HG02763 (cell line): ENCODE data around the gene BRD3OS.

Experiments used
- ATAC-seq: cut with Tn5 transposase; IDR thresholded peaks from one replicate; pipeline ENCODE4 v1.9.1; 2021; ENCODE audit warnings: mild to moderate bottlenecking, moderate library complexity; ENCODE audit not compliant: unreplicated experiment

Gene BRD3OS, protein sequence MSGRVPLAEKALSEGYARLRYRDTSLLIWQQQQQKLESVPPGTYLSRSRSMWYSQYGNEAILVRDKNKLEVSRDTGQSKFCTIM

DNA sequence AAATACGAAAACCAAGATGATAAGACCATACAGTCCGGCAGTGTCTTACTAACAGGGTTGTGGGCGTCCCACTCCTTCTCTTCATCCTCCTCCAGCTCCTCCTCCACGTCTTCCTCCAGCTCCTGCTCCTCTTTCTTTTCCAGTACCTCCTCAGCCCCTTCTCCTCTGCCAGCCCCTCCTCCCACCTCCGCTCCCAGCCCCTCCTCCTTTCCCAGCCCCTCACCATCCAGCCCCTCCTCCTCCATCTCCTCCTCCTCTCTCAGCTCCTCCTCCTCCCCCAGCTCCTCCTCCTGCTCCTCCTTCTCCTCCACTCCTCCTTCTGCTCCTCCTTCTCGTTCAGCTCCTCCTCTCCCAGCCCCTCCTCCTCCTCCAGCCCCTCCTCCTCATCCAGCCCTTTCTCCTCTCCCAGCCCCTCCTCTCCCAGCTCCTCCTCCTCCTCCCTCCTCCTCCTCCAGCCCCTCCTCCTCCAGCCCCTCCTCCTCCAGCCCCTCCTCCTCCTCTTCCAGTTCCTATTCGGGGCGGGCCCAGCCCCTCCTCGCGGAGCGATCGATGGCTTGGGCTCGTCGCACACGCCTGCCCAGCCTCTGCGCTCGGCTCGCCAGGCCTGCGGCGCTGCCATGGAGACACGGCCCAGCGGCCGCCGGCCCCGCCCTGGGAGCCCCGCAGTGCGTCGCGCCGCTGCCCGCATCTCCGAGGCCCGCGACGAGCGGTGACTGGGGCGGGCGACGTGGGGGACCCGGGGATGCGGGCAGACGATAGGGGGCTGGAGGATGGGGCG, at the start of gene BRD3OS:
Gene BRD3OS, plus strand, starts transcription at position 654 of the 778 bp plus-strand sequence. CDS start 1,267 bp downstream, outside the sequence.
- peak; percentile 83 for ATAC-seq

DNA sequence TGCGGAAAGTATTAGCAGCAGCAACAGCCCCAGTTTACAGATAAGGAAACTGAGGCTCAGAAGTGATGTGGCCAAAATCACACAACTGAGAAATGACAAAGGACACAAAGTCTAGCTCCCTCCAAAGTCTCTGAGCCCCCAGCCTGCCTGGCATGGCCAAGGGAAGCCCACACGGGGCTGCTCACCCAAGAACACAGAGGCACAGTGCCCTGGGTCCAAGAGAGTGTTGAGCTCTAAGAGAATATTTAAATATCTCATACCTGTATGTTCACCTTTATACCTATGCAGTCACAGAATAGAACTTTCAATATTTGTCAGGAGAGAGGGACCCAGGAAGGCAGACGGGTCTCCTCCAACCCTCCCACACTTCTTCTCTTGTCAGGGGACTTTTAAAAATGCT, 49.8 kb upstream of the BRD3OS start:
- ATAC-seq: no peak

DNA sequence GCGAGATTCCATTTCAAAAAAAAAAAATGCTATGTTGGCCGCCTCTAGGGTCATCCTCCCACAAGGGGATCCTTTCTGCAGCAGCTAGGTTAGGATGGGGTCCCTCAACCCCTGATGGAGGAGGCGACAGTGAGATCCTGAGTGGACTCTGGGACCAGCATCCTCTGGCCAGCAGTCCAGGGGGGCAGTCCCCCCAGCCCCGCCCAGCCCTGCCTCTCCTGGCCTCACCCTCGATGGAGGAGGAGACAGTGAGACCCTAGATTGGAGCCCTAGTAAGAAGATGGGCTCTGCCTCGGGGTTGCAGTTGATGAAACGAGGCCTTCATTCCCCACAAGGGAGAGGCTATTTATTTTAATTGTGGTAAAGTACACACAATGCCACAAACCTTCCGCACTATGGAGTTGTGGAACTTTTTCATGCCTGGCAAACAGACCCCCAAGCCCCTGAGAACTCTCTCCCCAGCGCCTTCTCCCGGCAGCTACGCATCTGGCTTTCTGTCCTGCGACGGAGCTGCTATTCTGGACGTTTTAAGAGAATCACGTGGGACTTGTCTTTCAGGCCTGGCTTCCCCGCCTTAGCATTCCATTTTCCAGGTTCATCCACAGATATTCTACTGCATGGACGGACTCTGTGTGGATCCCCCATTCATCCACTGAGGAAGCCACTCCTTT, 49.0 kb upstream of the BRD3OS start:
- ATAC-seq: no peak

- no peak for ATAC-seq
Observed at GRCh38 chr9:133976887-133977286, 48.4 kb upstream of the BRD3OS start.

DNA sequence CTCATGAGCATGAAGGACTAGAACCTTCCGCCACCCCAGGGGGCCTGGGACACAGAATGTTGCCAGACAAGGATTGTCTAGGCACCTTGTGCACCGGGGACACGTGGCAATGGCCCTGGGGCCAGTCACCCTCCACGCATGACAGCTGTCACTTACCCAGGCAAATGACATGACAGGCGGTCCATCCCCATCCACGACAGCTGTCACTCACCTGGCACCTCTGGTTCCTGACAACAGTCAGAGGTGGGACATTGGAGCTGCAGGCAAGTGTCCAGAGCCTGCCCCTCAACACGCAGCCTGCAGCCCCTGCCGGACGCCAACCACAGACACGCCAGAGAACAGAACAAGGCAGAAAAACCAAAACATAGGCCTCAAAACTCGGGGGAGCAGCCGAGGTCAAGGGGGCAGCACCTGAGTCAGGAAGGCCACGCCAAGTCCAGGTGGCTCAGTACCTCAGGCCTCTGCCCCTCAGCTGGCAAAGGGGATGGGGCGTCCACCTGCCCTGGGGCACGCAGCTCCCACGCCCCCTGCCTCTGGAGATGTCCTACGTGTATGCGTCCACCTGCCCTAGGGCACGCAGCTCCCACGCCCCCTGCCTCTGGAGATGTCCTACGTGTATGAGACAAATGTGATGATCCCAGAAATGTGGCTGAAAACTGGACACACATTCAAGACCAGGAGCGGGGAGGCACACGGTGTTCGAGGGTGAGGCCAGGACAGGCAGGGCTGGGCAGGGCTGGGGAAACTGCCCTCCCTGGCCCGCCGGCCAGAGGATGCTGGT, 47.7 kb upstream of the BRD3OS start:
- ATAC-seq: no peak

- ATAC-seq: no peak
Observed at GRCh38 chr9:133978226-133978898, 46.9 kb upstream of the BRD3OS start.

DNA sequence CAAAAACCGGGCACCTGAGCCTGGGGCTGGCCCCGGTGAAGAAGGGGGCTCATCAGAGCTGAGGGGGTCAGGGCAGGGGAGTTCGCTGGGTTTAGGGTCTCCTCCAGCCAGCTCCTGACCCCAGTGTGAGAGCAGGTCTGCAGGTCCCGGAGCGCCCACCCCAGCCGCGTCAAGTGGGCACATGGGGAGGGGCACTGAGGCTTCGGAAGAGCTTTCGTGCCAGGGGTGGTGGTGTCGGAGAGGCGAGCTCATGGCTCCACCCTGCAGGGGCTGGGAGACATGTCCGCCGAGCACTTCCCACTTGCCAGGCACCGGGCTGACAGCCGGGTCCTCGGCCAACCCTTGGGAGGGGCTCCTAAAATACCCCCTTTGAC, 46.4 kb upstream of the BRD3OS start:
- ATAC-seq: no peak

DNA sequence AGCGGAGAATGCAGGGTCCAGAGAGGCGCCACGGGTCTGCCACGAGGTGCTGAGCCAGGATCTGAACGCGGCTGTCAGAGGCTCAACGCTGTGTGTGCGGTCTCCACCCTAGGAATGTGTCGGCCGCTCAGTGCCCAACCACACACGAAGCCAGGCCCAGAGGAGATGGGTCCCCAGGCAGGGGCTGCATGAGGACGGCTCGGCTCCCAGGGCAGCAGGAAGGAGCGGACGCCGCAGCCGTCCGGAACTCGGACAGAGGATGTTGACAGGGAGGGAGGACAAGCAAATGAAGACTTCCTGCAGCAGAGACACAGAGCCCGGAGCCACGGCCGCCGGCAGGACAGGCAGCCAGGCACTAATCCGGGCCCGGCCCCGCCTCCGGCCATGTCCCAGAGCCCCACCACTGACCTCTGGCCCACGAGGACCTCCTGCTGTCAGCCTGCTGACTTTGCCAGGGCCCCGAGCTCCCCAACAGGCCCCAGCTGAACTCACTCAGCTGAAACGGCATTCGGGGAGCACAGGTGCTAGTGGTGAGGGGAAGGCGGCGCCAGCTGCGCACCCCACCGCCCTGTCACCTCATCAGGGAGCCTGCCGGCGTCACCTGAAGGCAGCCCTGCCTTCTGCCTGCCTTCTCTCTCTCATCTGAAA, 45.9 kb upstream of the BRD3OS start:
- peak; percentile 39 for ATAC-seq

- ATAC-seq: peak; percentile 11
Observed at GRCh38 chr9:133979921-133980863, 45.1 kb upstream of the BRD3OS start.

- ATAC-seq: no peak
Observed at GRCh38 chr9:133980864-133981588, 44.3 kb upstream of the BRD3OS start.

DNA sequence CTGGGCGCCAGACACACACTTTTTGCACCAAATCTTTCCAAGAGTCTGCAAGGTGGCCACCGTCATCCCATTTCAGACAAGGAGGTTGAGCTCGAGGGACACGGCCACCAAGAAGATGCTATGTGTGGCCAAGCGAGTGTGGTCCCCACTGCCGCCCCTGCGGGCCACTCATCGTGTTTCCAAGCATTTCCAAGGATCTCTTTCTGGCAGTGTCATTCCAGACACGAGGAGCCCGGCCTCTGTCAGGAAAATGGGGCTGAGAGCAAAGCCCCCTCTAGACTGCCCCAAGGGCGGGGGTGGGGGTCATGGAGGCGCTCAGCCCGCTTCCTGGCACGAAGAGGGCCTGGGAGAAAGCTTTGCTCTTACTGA, 43.7 kb upstream of the BRD3OS start:
- no peak for ATAC-seq

GRCh38 chr9:133981958-133982681, 43.2 kb upstream of the BRD3OS start:
- ATAC-seq: no peak

- ATAC-seq: no peak
Observed at GRCh38 chr9:133982971-133983720, 42.1 kb upstream of the BRD3OS start.

- no peak for ATAC-seq
Observed at GRCh38 chr9:133986061-133986460, 39.2 kb upstream of the BRD3OS start.

GRCh38 chr9:133986774-133987445, 38.4 kb upstream of the BRD3OS start:
- no peak for ATAC-seq

DNA sequence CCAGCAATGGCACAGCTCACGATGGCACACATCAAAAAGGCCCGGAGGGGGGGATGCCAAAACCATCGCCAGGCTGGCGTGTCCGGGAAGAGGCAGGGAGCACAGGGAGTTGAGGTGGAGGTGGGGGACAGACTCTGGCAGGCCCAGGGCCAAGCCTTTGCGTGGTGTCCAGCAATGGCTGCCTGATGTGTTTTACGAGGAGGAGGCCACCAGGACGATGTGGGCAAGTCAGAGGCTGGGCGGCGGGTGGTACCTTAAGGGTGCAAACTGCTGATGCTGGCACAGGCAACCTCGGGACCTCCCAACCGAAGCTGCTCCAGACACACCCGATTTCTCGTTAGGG, 37.9 kb upstream of the BRD3OS start:
- ATAC-seq: no peak
